ENCODE measurements around the gene ZNF75A. TPM values are rescaled to one million over a fixed set of nuclear protein-coding genes. Genes with fewer than 3 reads are reported as not detected.
A peak's percentile ranks its signal among the peaks of the same experiment; 100 is the strongest.

The ZNF75A gene
- total and polyA plus RNA-seq, 9 of the 15 experiments (the other 6 are each of a cell fraction or from before 2014, with no cell fraction given) = 7.2 to 24.5 (median 17.1) TPM

- TF ChIP-seq RNF219 (CRISPR knock-in tag; IDR thresholded peaks at IDR 0.05) (no peak), ARNT (IDR thresholded peaks at IDR 0.05) (peak in 1 of 2 experiments; percentile 71; a peak in 1 of 4 replicates), TAF15 (IDR thresholded peaks at IDR 0.05; ENCODE audit: low read depth, low read length) (no peak), TRIM24 (IDR thresholded peaks at IDR 0.05) (0 out of 4 replicates have a peak, but pooled peaks of 1 of the 2 experiments have one; percentile 26), XRCC5 (IDR thresholded peaks at IDR 0.05; ENCODE audit: low read depth, low read length) (no peak; the same call in 1 of the 2 replicates), CREB3L1 (IDR thresholded peaks at IDR 0.05; ENCODE audit: borderline replicate concordance, low read depth) (peak; percentile 98), THRB (CRISPR knock-in tag; conservative IDR thresholded peaks at IDR 0.05) (no peak), MEF2A (IDR thresholded peaks at IDR 0.05; ENCODE audit: control insufficient read depth, low read depth, low read length) (no peak), CHAMP1 (IDR thresholded peaks at IDR 0.05) (no peak), STAT5A (IDR thresholded peaks at IDR 0.05; ENCODE audit: borderline replicate concordance, low read length) (no peak), MAFF (IDR thresholded peaks at IDR 0.05; ENCODE audit: low read length) (no peak), MAZ (CRISPR knock-in tag; conservative IDR thresholded peaks at IDR 0.05 in 1 of 2, IDR thresholded peaks at IDR 0.05 in 1 of 2) (peak; percentile 51 to 58; a peak in 3 of 4 replicates), ZNF507 (tag; conservative IDR thresholded peaks at IDR 0.05) (no peak), ZNF76 (CRISPR knock-in tag; IDR thresholded peaks at IDR 0.05; ENCODE audit: borderline replicate concordance) (no peak), KLF16 (IDR thresholded peaks at IDR 0.05) (no peak), CHD2 (IDR thresholded peaks at IDR 0.05; ENCODE audit: low read depth, low read length) (0 out of 2 replicates have a peak, but pooled peaks have one; percentile 27), YBX1 (IDR thresholded peaks at IDR 0.05) (no peak), ZNF277 (CRISPR knock-in tag; IDR thresholded peaks at IDR 0.05; ENCODE audit: borderline replicate concordance) (no peak), SMC3 (conservative IDR thresholded peaks at IDR 0.05; ENCODE audit: insufficient read depth, low read depth, low read length) (no peak)
Measured at GRCh38 chr16:3282730-3283542, 22.4 kb upstream of the ZNF75A start, which contains the start of gene ZNF263 (continued).
